WTC11 (cell line): ENCODE results near the gene NKX6-1. TPM values are rescaled to one million over a fixed set of nuclear protein-coding genes. Genes with fewer than 3 reads are reported as not detected.

Experiments
- ATAC-seq: fragments of 200-7000 bp; cut with Tn5 transposase; 2 replicates; pipeline ENCODE4 v1.10.0; 2021; ENCODE audit warnings: mild to moderate bottlenecking, moderate library complexity
- CTCF ChIA-PET: fragments of 300-600 bp; sonication (Branson Sonifier 250); formaldehyde crosslinking; loops from one replicate; lab custom pipeline; 2021; ENCODE audit warnings: antibody characterized with exemption; lab: Charles Lee
- POLR2A ChIA-PET: fragments of 350-600 bp; sonication (Branson Sonifier 250); formaldehyde crosslinking; loops from one replicate; lab custom pipeline; 2021; ENCODE audit warnings: antibody characterized with exemption; lab: Charles Lee
- DNase-seq: peaks from one replicate; pipeline ENCODE4 v3.0.0; 2021; ENCODE audit warnings: low spot score
- H3K27ac Mint-ChIP-seq: 2 replicates; pipeline ENCODE4 v1.8.0; 2021; ENCODE audit warnings: mixed read lengths
- H3K27me3 Mint-ChIP-seq: 2 replicates; pipeline ENCODE4 v1.8.0; 2021; ENCODE audit warnings: low read depth, mild to moderate bottlenecking, moderate library complexity, mixed read lengths
- H3K36me3 Mint-ChIP-seq: 2 replicates; pipeline ENCODE4 v1.8.0; 2021; ENCODE audit warnings: mixed read lengths
- H3K4me1 Mint-ChIP-seq: 2 replicates; pipeline ENCODE4 v1.8.0; 2022; ENCODE audit warnings: mixed read lengths
- H3K4me3 Mint-ChIP-seq: 2 replicates; pipeline ENCODE4 v1.8.0; 2021; ENCODE audit warnings: mild to moderate bottlenecking, moderate library complexity, mixed read lengths
- H3K9me3 Mint-ChIP-seq: 2 replicates; pipeline ENCODE4 v1.8.0; 2021; ENCODE audit warnings: mixed read lengths
- ATF3 ChIP-seq: sonication (generic); formaldehyde crosslinking; conservative IDR thresholded peaks from 2 replicates; pipeline ENCODE4 v1.8.1; 2022; ENCODE audit warnings: mild to moderate bottlenecking, missing genetic modification reagents
- CTCF ChIP-seq: fragments of 200-600 bp; IDR thresholded peaks from 2 replicates; pipeline ENCODE4 v1.8.0; 2022; ENCODE audit warnings: antibody characterized with exemption
- E2F4 ChIP-seq: sonication (generic); formaldehyde crosslinking; IDR thresholded peaks from 2 replicates; pipeline ENCODE4 v1.8.1; 2022; ENCODE audit warnings: low read depth, mild to moderate bottlenecking, moderate library complexity, missing genetic modification reagents, borderline replicate concordance
- FOXP4 ChIP-seq: sonication (generic); formaldehyde crosslinking; IDR thresholded peaks from 2 replicates; pipeline ENCODE4 v1.8.0; 2022; ENCODE audit warnings: mild to moderate bottlenecking, missing genetic modification reagents
- GTF2I ChIP-seq: fragments of 250-450 bp; sonication (Bioruptor Pico); conservative IDR thresholded peaks from 2 replicates; pipeline ENCODE4 v1.4.0; 2021; ENCODE audit warnings: mild to moderate bottlenecking
- KAT7 ChIP-seq: sonication (generic); formaldehyde crosslinking; IDR thresholded peaks from 2 replicates; pipeline ENCODE4 v1.8.1; 2023; ENCODE audit warnings: missing genetic modification reagents, mild to moderate bottlenecking, borderline replicate concordance
- NFE2L1 ChIP-seq: sonication (generic); formaldehyde crosslinking; IDR thresholded peaks from 2 replicates; pipeline ENCODE4 v1.8.1; 2023; ENCODE audit warnings: missing genetic modification reagents
- PRRX2 ChIP-seq: fragments of 250-450 bp; sonication (Bioruptor Pico); IDR thresholded peaks from 2 replicates; pipeline ENCODE4 v1.8.0; 2021; ENCODE audit warnings: mild to moderate bottlenecking
- RORB ChIP-seq: fragments of 250-450 bp; sonication (Bioruptor Pico); IDR thresholded peaks from 2 replicates; pipeline ENCODE4 v1.9.0; 2021; ENCODE audit warnings: mild to moderate bottlenecking
- SMAD3 ChIP-seq: sonication (generic); formaldehyde crosslinking; IDR thresholded peaks from 2 replicates; pipeline ENCODE4 v1.8.0; 2022; ENCODE audit warnings: missing genetic modification reagents, mild to moderate bottlenecking, borderline replicate concordance
- SOX15 ChIP-seq: fragments of 250-450 bp; sonication (Bioruptor Pico); IDR thresholded peaks from 2 replicates; pipeline ENCODE4 v1.9.0; 2021; ENCODE audit warnings: mild to moderate bottlenecking
- TEAD4 ChIP-seq: sonication (generic); formaldehyde crosslinking; IDR thresholded peaks from 2 replicates; pipeline ENCODE4 v1.8.0; 2022; ENCODE audit warnings: mild to moderate bottlenecking, missing genetic modification reagents
- ZNF281 ChIP-seq: sonication (generic); formaldehyde crosslinking; IDR thresholded peaks from 2 replicates; pipeline ENCODE4 v1.8.0; 2023; ENCODE audit warnings: mild to moderate bottlenecking, missing genetic modification reagents
- total RNA-seq: library from RNA; stranded (reverse); gene quantifications from 3 replicates; pipeline ENCODE4 v1.2.3, GENCODE V29; 2021
- TF ChIP-seq, protein P1 (sequence below): fragments of 250-450 bp; sonication (Bioruptor Pico); conservative IDR thresholded peaks from 2 replicates; pipeline ENCODE4 v1.9.0; 2021; ENCODE audit warnings: mild to moderate bottlenecking
- TF ChIP-seq, protein P2 (sequence below): sonication (generic); formaldehyde crosslinking; IDR thresholded peaks from 2 replicates; pipeline ENCODE4 v1.8.1; 2022; ENCODE audit warnings: mild to moderate bottlenecking, missing genetic modification reagents, moderate library complexity, borderline replicate concordance
- TF ChIP-seq, protein P3 (sequence below): sonication (generic); formaldehyde crosslinking; IDR thresholded peaks from 2 replicates; pipeline ENCODE4 v1.8.1; 2023; ENCODE audit warnings: mild to moderate bottlenecking, missing genetic modification reagents

The NKX6-1 gene
- total RNA-seq, 1 experiment from 2014 or later = 0.09 TPM

DNA sequence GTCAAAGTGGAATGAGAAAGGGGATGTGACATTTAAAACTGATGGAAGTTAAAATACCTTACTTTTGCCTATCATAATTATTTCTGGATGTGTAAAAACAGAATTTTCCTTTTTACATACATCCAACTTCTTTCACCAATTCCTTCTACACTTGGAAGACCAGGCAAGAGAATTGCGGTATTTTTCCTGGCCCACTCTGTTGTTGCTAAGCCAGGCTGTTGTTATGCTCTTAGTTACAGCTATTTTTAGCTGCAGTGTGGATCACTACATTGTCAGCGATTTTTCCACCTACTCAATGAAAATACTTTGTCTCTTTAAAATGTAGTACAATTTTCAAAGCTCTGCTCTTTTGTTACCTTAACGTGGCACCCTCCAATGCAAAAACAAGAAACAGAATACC is 43.4 kb downstream of the NKX6-1 start (continued):
- TF ChIP-seq GTF2I (no peak), ZNF281 (CRISPR knock-in tag) (no peak)

GRCh38 chr4:84451546-84451945 is 47.5 kb downstream of the NKX6-1 start:
- no peak overlapping the region for H3K27ac Mint-ChIP-seq
- TF ChIP-seq TEAD4 (CRISPR knock-in tag) (no peak), CTCF (peak; percentile 18; the same call in 1 of the 2 replicates)
- TF ChIP-seq, protein P1, sequence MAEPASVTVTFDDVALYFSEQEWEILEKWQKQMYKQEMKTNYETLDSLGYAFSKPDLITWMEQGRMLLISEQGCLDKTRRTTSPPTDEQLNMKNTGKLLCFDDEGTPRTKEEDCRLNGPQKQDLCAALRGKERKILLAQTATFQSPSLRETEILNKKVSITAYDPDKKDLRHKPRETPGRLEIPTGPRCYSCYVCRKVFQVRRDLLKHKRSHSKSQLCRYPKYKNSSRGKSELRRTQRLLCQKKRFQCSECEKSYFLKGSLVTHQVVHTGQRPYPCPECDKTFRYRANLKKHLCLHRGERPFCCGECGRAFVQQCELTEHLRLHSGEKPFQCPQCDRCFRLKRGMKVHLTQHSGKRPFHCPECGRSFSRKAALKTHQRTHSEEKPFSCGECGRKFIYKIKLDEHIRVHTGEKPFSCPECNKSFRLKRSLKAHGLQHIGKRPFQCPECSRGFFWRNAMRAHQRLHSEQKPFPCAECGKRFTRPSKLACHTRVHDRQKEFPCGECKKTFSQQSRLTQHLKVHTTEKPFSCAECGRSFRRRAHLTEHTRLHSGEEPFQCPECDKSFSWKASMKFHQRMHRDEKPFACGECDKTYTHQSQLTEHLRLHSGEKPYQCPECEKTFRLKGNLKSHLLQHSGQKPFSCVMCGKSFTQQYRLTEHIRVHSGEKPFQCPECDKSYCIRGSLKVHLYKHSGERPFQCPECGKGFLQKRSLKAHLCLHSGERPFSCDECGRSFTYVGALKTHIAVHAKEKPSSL (CRISPR knock-in tag) = no peak
- 0 out of 2 replicates have a peak, but pooled peaks have one; percentile 34 for ATAC-seq
- peaks cover 14% of the 10 kb centered on the region for H3K4me1 Mint-ChIP-seq
- ChIA-PET CTCF (interaction anchor here (0.5 to 2.3 kb wide), 55 partner anchors 9 to 806 kb away, joined by 3 to 29 read pairs (median 5); partner anchors contain the start of gene NKX6-1), POLR2A (no interaction called here)
- H3K9me3 Mint-ChIP-seq = no peaks in the 10 kb centered on the region
- H3K4me3 Mint-ChIP-seq = no peak overlapping the region
- H3K36me3 Mint-ChIP-seq = no peaks in the 10 kb centered on the region
- DNase-seq = no peak
- no peaks in the 10 kb centered on the region for H3K27me3 Mint-ChIP-seq

GRCh38 chr4:84443523-84443922 is 55.6 kb downstream of the NKX6-1 start:
- H3K27ac Mint-ChIP-seq = no peak overlapping the region
- CTCF ChIA-PET = interaction anchor here (1.0 kb wide), 1 partner anchor 58 kb away, joined by 3 read pairs; no protein-coding TSS in a partner anchor

DNA sequence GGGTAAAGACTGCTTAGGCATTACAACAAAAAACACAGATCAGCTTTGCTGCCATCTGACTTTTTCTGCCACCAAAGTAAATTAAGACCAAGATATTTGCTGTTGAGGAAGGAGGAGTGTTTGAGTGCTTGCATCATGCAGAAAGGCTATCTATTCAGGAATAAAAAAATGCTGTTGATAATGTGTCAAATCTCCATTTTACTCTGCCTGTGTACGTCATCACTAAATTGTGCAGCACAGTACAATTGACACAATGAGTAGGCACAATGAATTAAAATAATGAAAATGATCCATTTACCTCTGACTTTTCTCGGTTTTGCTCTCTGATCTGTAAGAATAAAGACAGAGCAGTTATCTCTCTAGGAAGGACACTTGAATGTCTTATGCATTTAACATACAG is 56.3 kb downstream of the NKX6-1 start:
- DNase-seq = no peak
- Mint-ChIP-seq H3K27me3 (no peaks in the 10 kb centered on the region; the same call in 1 of the 2 replicates), H3K9me3 (no peaks in the 10 kb centered on the region), H3K27ac (no peak overlapping the region), H3K4me3 (no peak overlapping the region), H3K4me1 (no peaks in the 10 kb centered on the region), H3K36me3 (no peaks in the 10 kb centered on the region)
- no peak for ATAC-seq
- ChIA-PET POLR2A (no interaction called here), CTCF (no interaction called here)
- TF ChIP-seq RORB (CRISPR knock-in tag) (no peak), SMAD3 (CRISPR knock-in tag) (no peak), KAT7 (CRISPR knock-in tag) (no peak), FOXP4 (CRISPR knock-in tag) (no peak), PRRX2 (no peak), E2F4 (CRISPR knock-in tag) (no peak), ATF3 (CRISPR knock-in tag) (no peak), SOX15 (CRISPR knock-in tag) (no peak)
- TF ChIP-seq, protein P2, sequence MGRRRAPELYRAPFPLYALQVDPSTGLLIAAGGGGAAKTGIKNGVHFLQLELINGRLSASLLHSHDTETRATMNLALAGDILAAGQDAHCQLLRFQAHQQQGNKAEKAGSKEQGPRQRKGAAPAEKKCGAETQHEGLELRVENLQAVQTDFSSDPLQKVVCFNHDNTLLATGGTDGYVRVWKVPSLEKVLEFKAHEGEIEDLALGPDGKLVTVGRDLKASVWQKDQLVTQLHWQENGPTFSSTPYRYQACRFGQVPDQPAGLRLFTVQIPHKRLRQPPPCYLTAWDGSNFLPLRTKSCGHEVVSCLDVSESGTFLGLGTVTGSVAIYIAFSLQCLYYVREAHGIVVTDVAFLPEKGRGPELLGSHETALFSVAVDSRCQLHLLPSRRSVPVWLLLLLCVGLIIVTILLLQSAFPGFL (CRISPR knock-in tag) = no peak

More at GRCh38 chr4:84443523-84443922, 55.6 kb downstream of the NKX6-1 start:
- Mint-ChIP-seq H3K36me3 (no peaks in the 10 kb centered on the region), H3K4me3 (no peak overlapping the region), H3K27me3 (no peaks in the 10 kb centered on the region), H3K9me3 (no peaks in the 10 kb centered on the region), H3K4me1 (no peaks in the 10 kb centered on the region)
- no peak for DNase-seq
- POLR2A ChIA-PET = no interaction called here
- no peak for TF ChIP-seq NFE2L1 (CRISPR knock-in tag)
- TF ChIP-seq, protein P3, sequence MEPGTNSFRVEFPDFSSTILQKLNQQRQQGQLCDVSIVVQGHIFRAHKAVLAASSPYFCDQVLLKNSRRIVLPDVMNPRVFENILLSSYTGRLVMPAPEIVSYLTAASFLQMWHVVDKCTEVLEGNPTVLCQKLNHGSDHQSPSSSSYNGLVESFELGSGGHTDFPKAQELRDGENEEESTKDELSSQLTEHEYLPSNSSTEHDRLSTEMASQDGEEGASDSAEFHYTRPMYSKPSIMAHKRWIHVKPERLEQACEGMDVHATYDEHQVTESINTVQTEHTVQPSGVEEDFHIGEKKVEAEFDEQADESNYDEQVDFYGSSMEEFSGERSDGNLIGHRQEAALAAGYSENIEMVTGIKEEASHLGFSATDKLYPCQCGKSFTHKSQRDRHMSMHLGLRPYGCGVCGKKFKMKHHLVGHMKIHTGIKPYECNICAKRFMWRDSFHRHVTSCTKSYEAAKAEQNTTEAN (CRISPR knock-in tag) = no peak
- ATAC-seq = no peak
